Stimulated activated naive B cell treated with anti-CD40 and anti-IgM and Interleukin-4, amounts not matched to agents 10 μg/mL and 1 μg/mL and 100 μg/mL, for 72 hours (primary cell): ENCODE data around the gene GATA3.

Source experiments
- ATAC-seq, 2 donors: fragments of 150-1000 bp; cut with Tn5 transposase; replicated peaks; 2 replicates each; pipeline ENCODE4 v1.10.0; 2021; ENCODE audit warnings: moderate library complexity in 1 of 2
- DNase-seq: peaks from one replicate; pipeline ENCODE4 v3.0.0; 2021
- H3K27ac Mint-ChIP-seq: one replicate; pipeline ENCODE4 v1.8.0; 2022; ENCODE audit warnings: mild to moderate bottlenecking, mixed read lengths
- H3K27me3 Mint-ChIP-seq, 2 donors: one replicate each; pipeline ENCODE4 v1.8.0; 2022; ENCODE audit warnings: mixed read lengths in 2 of 2
- H3K36me3 Mint-ChIP-seq, 2 donors: one replicate each; pipeline ENCODE4 v1.8.0; 2022; ENCODE audit warnings: mixed read lengths in 2 of 2, mild to moderate bottlenecking in 1 of 2
- H3K4me1 Mint-ChIP-seq, 2 donors: one replicate each; pipeline ENCODE4 v1.8.0; 2022; ENCODE audit warnings: mixed read lengths in 2 of 2, mild to moderate bottlenecking in 1 of 2
- H3K4me3 Mint-ChIP-seq, 2 donors: one replicate each; pipeline ENCODE4 v1.8.0; 2022; ENCODE audit warnings: mild to moderate bottlenecking in 2 of 2, mixed read lengths in 2 of 2, moderate library complexity in 1 of 2
- H3K9me3 Mint-ChIP-seq, 2 donors: one replicate each; pipeline ENCODE4 v1.8.0; 2022; ENCODE audit warnings: mixed read lengths in 2 of 2, mild to moderate bottlenecking in 1 of 2

Gene GATA3

GRCh38 chr10:8102708-8103401 lies 48.4 kb downstream of the GATA3 start:
- Mint-ChIP-seq H3K27ac (no peak overlapping the region), H3K4me3 (no peak overlapping the region), H3K9me3 (peaks cover 0 to 5% of the 10 kb centered on the region in 2 donors), H3K36me3 (no peaks in the 10 kb centered on the region), H3K27me3 (peaks cover 22 to 34% of the 10 kb centered on the region in 2 donors), H3K4me1 (peaks cover 3 to 6% of the 10 kb centered on the region in 2 donors)
- DNase-seq (no peak), ATAC-seq (peak in 1 of 2 donors; percentile 82)

GRCh38 chr10:8103543-8103942 lies 49.1 kb downstream of the GATA3 start:
- no peak for DNase-seq
- Mint-ChIP-seq H3K4me1 (peaks cover 3 to 6% of the 10 kb centered on the region in 2 donors), H3K27ac (no peak overlapping the region), H3K9me3 (peaks cover 0 to 5% of the 10 kb centered on the region in 2 donors), H3K4me3 (no peak overlapping the region), H3K27me3 (peaks cover 22 to 34% of the 10 kb centered on the region in 2 donors), H3K36me3 (no peaks in the 10 kb centered on the region)
- ATAC-seq, result no peak

DNA sequence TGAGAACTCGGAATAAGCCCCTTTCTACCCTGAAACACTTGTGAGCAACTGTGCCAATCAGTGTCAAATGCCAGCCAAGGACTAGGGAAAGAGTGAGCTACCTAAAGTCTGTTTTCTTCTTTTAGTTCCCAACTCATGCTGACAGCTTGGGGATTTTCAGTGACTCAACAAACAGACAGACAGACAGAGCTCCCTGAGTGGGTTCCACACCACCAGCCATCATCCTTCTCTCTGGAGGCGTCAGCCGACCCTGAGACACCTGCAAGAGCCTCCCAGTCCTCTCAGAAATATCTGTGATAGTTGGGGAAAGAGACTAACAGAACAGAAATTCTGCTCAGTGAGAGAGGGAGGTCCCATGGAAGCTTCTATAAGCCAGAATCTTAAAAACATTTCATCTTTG lies 49.5 kb downstream of the GATA3 start:
- Mint-ChIP-seq H3K36me3 (no peaks in the 10 kb centered on the region), H3K27ac (no peak overlapping the region), H3K4me1 (peaks cover 3 to 6% of the 10 kb centered on the region in 2 donors), H3K4me3 (no peak overlapping the region), H3K27me3 (peaks cover 22 to 34% of the 10 kb centered on the region in 2 donors), H3K9me3 (peaks cover 0 to 5% of the 10 kb centered on the region in 2 donors)
- no peak for DNase-seq
- ATAC-seq, result no peak

DNA sequence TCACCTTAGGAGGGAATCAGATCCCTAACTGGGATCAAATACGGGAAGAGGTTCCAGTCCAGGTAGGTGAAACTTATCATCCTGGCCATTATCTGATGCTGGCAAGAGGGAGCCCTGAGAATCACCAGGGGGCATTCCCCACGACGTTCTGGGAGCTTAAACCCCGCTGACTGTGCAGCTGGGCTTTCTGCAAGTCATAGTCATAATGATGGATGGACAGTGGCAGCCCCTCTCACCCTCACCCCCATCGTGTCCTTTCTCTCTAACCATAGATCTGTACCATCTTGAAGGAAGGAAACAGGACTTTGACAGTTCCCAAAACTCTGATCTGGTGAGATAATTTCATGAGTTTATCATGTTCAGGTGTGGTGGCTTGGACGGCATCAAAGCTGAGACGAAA lies 50.2 kb downstream of the GATA3 start:
- no peak for ATAC-seq
- Mint-ChIP-seq H3K27me3 (peaks cover 22 to 34% of the 10 kb centered on the region in 2 donors), H3K36me3 (no peaks in the 10 kb centered on the region), H3K4me3 (no peak overlapping the region), H3K4me1 (peaks cover 3 to 6% of the 10 kb centered on the region in 2 donors), H3K9me3 (peaks cover 0 to 5% of the 10 kb centered on the region in 2 donors), H3K27ac (no peak overlapping the region)
- no peak for DNase-seq

DNA sequence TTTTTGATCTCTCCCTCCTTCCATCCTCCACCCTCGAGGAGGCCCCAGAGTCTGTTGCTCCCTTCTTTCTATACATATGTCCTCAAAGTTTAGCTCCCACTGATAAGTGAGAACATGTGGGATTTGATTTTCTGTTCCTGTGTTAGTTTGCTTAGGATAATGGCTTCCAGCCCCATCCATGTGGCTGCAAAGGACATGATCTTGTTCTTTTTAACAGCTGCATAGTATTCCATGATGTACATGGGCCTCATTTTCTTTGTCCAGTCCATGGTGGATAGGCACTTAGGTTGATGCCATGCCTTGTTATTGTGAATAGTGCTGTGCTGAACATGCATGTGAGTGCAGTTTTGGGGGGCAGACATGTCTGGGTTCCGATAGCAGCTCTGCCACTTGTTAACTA lies 51.4 kb downstream of the GATA3 start:
- no peak overlapping the region for H3K4me3 Mint-ChIP-seq
- H3K27ac Mint-ChIP-seq, result no peak overlapping the region
- H3K27me3 Mint-ChIP-seq, result peaks cover 22 to 34% of the 10 kb centered on the region in 2 donors
- no peaks in the 10 kb centered on the region for H3K36me3 Mint-ChIP-seq
- DNase-seq (no peak), ATAC-seq (no peak)
- H3K9me3 Mint-ChIP-seq, result peaks cover 0 to 5% of the 10 kb centered on the region in 2 donors
- peaks cover 3 to 6% of the 10 kb centered on the region in 2 donors for H3K4me1 Mint-ChIP-seq

DNA sequence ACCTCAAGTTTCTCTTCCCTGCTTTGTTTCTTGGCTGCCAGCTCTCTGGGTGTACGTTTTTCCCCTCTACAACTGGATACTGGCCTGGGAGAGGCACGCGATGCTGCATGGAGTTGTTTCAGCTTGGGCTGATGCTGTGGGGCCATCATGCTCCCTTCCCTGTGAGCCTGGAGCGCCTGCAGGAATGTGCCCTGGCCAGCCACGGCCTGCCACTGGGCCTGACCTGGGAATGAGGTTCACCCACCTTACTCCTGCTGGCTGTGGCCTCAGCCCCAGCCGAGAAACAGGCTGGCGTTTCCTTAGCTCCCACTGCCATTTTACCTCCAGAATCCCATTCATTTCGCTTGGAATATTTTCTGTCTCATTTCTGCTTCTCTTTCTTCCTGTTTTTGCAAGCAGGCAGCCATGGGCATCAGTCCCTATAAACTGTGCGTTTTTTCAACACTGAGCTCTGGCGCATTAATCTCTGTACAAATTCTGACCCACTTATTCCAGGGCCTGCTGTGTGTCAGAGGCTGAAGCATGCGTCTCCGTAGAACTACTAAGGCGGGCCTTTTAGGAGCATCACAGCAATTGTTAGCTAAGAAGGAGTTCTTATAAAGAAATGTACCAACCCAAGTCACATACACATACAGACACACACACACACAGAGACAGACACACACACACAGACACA lies 57.9 kb downstream of the GATA3 start:
- no peaks in the 10 kb centered on the region for H3K9me3 Mint-ChIP-seq
- no peaks in the 10 kb centered on the region for H3K4me1 Mint-ChIP-seq
- DNase-seq (no peak), ATAC-seq (no peak)
- H3K27ac Mint-ChIP-seq, result no peak overlapping the region
- H3K36me3 Mint-ChIP-seq, result no peaks in the 10 kb centered on the region
- H3K4me3 Mint-ChIP-seq, result no peak overlapping the region
- H3K27me3 Mint-ChIP-seq, result no peaks in the 10 kb centered on the region

DNA sequence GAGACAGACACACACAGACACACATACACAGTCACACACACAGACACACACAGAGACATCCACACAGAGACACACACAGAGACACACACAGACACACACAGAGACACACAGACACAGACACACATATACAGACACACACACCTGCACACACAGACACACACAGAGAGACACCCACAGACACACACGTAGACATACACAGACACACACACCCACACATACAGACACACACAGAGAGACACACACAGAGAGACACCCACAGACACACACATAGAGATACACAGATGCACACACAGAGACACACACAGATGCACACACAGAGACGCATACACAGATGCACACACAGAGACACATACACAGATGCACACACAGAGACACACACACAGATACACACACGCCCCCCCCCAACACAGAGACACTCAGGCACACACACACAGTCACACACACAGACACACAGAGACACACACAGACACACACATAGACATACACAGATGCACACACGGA lies 58.5 kb downstream of the GATA3 start:
- Mint-ChIP-seq H3K9me3 (no peaks in the 10 kb centered on the region), H3K4me3 (no peak overlapping the region), H3K27ac (no peak overlapping the region), H3K27me3 (no peaks in the 10 kb centered on the region), H3K36me3 (no peaks in the 10 kb centered on the region), H3K4me1 (no peaks in the 10 kb centered on the region)
- ATAC-seq (no peak), DNase-seq (no peak)

DNA sequence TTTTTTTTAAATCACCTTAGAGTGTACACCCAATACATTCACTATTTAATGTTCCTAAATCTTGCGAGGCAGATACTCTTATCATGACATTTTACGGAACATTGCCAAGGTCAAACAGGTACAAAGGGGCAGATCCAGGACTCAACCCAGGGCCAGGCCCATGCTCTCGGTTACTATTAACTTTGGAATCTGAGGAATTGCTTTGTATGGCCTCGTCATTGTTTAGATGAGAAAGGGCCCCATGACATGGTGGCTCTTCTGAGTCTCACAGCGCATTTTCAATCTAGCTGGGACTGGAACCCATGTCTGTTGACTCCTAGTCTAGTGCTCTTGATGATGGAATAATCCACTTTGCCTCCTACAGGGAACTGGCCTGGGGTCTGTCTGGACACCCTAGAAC lies 59.1 kb downstream of the GATA3 start:
- no peak overlapping the region for H3K27ac Mint-ChIP-seq
- H3K4me3 Mint-ChIP-seq, result no peak overlapping the region
- peaks cover 0 to 4% of the 10 kb centered on the region in 2 donors for H3K27me3 Mint-ChIP-seq
- no peaks in the 10 kb centered on the region for H3K36me3 Mint-ChIP-seq
- H3K9me3 Mint-ChIP-seq, result no peaks in the 10 kb centered on the region
- H3K4me1 Mint-ChIP-seq, result no peaks in the 10 kb centered on the region
- ATAC-seq (no peak), DNase-seq (no peak)

GRCh38 chr10:8114741-8115617 lies 60.5 kb downstream of the GATA3 start:
- no peak for ATAC-seq
- Mint-ChIP-seq H3K4me3 (no peak overlapping the region), H3K9me3 (no peaks in the 10 kb centered on the region), H3K36me3 (no peaks in the 10 kb centered on the region), H3K4me1 (no peaks in the 10 kb centered on the region), H3K27me3 (peaks cover 0 to 6% of the 10 kb centered on the region in 2 donors), H3K27ac (no peak overlapping the region)
- no peak for DNase-seq

DNA sequence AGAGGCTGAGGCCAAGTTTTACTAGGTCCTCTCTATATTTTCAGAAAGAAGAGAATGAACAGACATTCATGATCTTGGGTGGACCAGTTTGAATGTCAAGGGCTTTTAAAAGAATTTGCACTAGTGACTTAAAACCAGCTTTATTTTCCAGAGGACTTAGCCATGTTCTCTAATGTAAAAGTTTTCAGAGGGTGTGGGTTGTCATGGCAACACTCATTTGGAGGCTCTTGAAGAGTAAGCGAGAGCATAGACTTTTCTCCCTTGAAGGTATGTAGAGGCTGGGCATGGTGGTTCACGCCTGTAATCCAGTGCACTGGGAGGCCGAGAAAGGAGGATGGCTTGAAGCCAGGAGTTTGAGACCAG lies 61.1 kb downstream of the GATA3 start:
- Mint-ChIP-seq H3K4me3 (no peak overlapping the region), H3K9me3 (no peaks in the 10 kb centered on the region), H3K36me3 (no peaks in the 10 kb centered on the region), H3K27me3 (peaks cover 0 to 6% of the 10 kb centered on the region in 2 donors), H3K27ac (no peak overlapping the region), H3K4me1 (no peaks in the 10 kb centered on the region)
- DNase-seq, result no peak
- no peak for ATAC-seq

DNA sequence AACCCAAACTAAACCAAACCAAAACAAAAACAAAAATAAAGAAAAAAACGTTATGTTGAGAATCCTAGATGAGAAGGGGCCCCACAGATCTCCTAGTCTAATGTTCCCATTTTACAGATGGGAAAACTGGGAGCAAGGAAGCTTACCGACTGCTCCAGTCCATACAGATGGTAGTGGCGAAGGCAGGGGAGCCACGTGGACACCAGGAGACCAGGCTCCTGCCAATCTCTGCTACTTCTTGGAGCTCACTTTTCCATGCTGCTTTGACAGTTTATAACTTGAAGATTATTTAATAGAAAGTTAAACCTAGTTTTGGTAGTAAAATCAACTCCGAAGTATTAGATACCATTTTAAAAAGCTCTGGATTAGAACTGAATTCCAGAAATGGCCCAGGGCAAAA lies 62.0 kb downstream of the GATA3 start:
- H3K4me3 Mint-ChIP-seq, result no peak overlapping the region
- DNase-seq (no peak), ATAC-seq (no peak)
- H3K27me3 Mint-ChIP-seq, result peaks cover 0 to 6% of the 10 kb centered on the region in 2 donors
- no peaks in the 10 kb centered on the region for H3K36me3 Mint-ChIP-seq
- no peak overlapping the region for H3K27ac Mint-ChIP-seq
- H3K9me3 Mint-ChIP-seq, result no peaks in the 10 kb centered on the region
- no peaks in the 10 kb centered on the region for H3K4me1 Mint-ChIP-seq

- Mint-ChIP-seq H3K4me1 (no peaks in the 10 kb centered on the region), H3K27ac (no peak overlapping the region), H3K36me3 (no peaks in the 10 kb centered on the region), H3K27me3 (peaks cover 0 to 6% of the 10 kb centered on the region in 2 donors), H3K4me3 (no peak overlapping the region), H3K9me3 (no peaks in the 10 kb centered on the region)
- ATAC-seq (no peak), DNase-seq (no peak)
These were observed 62.5 kb downstream of the GATA3 start for GRCh38 chr10:8116926-8117493.

DNA sequence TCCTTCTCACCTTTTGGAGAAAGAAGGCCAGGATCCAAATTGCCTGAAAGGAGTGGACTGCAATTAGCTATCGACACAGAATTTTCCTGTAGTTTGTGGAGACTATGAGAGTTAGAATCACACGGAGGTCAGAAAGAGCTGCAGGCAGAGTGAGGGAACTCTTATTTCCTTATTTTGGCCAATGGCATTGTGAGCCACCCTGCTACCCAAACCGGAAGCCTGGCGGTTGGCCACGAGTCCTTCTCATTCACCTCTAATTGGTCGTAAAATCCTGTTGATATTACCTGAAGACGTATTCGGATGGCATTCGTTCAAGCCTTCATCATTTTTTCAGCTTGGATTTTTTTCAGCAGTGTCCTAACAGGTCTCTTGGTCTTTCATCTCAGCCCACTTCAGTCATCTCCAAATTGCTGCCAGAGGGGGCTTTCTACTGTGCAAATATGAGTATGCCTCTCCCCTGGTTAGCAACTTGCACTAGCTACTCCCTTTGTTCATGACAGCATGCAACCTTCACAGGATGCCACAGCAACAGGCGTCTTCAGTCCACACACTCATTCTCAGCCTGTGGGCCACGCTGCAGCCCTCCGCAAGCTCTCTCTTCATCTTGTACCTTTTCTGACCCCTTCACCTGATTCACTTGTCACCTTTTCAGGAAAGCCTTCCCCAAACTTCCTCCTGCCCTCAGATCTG lies 66.9 kb downstream of the GATA3 start:
- Mint-ChIP-seq H3K27me3 (peaks cover 7 to 10% of the 10 kb centered on the region in 2 donors), H3K9me3 (no peaks in the 10 kb centered on the region)

More for the DNA sequence above, 66.9 kb downstream of the GATA3 start:
- Mint-ChIP-seq H3K27ac (no peak overlapping the region), H3K36me3 (no peaks in the 10 kb centered on the region), H3K4me3 (no peak overlapping the region), H3K4me1 (no peaks in the 10 kb centered on the region)
- DNase-seq (no peak), ATAC-seq (no peak)
